SH-SY5Y (cell line): ENCODE measurements around the gene CITED4.

Experiments used
- GATA2 ChIP-seq: IDR thresholded peaks from 2 replicates; pipeline ENCODE4 v1.6.1; 2011; ENCODE audit warnings: mild to moderate bottlenecking, low read depth, low read length
- GATA3 ChIP-seq: IDR thresholded peaks from 2 replicates; pipeline ENCODE4 v1.6.1; 2011; ENCODE audit warnings: low read depth, mild to moderate bottlenecking, low read length, moderate library complexity

DNA sequence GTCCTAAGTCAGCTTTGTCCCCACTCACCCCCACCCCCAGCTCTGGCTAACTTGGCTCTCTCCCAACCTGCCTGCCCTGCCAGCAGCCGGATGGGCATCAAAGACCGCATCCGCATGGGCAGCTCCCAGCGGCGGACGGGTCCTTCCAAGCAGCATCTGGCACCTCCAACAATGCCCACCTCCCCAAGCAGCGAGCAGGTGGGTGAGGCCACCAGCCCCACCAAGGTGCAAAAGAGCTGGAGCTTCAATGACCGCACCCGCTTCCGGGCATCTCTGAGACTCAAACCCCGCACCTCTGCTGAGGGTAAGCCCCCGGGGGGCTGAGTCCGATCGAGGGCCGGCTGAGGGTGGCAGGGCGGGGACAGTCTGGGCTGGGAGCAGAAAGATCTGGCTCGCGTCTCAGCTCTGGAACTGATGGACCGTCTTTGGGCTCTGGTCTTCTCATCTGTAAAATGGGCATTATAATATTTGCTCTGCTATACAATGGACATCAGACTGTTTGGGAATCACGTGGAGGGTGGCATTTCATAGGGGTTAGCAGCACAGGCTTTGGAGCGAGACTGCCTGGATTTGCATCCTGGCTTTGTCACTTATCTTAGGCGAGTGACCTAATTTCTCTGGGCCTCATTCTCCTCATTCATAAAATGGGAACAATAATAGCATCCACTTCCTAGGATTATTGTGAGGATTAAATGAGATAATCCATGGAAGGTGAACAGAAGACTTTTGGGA lies 31.0 kb downstream of the CITED4 start:
- no peak for TF ChIP-seq GATA3
- no peak for TF ChIP-seq GATA2
